NB4 (cell line): ENCODE results near the gene ADISSP.

Experiments
- DNase-seq: peaks from one replicate; pipeline ENCODE4 v3.0.0; 2010; ENCODE audit warnings: low read depth
- H3K4me3 ChIP-seq: one replicate; pipeline ENCODE4 v1.5.1; 2011; ENCODE audit warnings: mild to moderate bottlenecking, low read depth, low read length, moderate library complexity
- MYC ChIP-seq: IDR thresholded peaks from 2 replicates; pipeline ENCODE4 v1.6.1; 2011; ENCODE audit warnings: low read depth, low read length
- POLR2A ChIP-seq: IDR thresholded peaks from 2 replicates; pipeline ENCODE4 v1.6.1; 2011; ENCODE audit warnings: mild to moderate bottlenecking; ENCODE audit not compliant: insufficient read length; ENCODE audit errors: extremely low read depth
- TF ChIP-seq, protein P1 (sequence below): IDR thresholded peaks from 2 replicates; pipeline ENCODE4 v1.6.1; 2011; ENCODE audit warnings: low read depth, low read length
- TF ChIP-seq, protein P2 (sequence below): IDR thresholded peaks from one replicate; pipeline ENCODE4 v1.5.1; 2012; ENCODE audit warnings: low read depth, low read length

ADISSP gene

DNA sequence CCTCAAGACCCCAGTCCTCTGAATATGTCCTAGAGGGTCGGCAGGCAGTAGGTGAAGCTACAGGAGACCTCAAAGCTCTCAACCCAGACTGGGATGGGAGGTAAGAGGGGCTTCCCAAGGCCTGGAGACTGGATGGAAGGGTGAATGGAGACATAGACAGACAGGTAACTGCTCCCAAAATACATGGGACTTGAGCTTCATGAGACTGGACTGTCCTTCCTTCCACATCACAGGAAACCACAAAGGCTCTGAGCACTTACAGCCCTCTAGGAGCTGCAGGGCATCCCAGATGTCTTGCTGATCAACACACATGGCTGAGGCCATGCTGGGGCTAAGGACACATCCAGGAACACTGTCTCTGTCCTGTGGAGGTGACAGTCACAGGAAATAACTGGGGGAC lies 23.5 kb downstream of the ADISSP start:
- TF ChIP-seq POLR2A (no peak), MYC (no peak)
- TF ChIP-seq, protein P1, sequence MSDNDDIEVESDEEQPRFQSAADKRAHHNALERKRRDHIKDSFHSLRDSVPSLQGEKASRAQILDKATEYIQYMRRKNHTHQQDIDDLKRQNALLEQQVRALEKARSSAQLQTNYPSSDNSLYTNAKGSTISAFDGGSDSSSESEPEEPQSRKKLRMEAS: no peak
- TF ChIP-seq, protein P2, sequence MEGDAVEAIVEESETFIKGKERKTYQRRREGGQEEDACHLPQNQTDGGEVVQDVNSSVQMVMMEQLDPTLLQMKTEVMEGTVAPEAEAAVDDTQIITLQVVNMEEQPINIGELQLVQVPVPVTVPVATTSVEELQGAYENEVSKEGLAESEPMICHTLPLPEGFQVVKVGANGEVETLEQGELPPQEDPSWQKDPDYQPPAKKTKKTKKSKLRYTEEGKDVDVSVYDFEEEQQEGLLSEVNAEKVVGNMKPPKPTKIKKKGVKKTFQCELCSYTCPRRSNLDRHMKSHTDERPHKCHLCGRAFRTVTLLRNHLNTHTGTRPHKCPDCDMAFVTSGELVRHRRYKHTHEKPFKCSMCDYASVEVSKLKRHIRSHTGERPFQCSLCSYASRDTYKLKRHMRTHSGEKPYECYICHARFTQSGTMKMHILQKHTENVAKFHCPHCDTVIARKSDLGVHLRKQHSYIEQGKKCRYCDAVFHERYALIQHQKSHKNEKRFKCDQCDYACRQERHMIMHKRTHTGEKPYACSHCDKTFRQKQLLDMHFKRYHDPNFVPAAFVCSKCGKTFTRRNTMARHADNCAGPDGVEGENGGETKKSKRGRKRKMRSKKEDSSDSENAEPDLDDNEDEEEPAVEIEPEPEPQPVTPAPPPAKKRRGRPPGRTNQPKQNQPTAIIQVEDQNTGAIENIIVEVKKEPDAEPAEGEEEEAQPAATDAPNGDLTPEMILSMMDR: no peak
- no peak overlapping the region for H3K4me3 ChIP-seq
- no peak for DNase-seq

DNA sequence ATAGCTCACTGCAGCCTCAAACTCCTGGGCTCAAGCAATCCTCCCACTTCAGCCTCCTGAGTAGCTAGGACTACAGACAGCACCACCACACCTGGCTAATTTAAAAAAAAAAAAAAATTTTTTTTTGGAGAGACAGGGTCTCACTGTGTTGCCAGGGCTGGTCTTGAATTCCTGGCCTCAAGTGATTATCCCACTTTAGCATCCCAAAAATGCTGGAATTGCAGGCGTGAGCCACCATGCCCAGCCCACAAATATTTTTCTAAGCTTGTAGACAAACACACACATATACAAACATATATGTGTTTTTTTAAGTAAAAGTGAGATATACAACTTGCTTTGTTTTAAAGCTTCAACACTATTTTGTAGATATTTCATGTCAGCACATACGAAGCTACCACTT lies 24.3 kb downstream of the ADISSP start:
- H3K4me3 ChIP-seq: no peak overlapping the region
- no peak for DNase-seq
- no peak for TF ChIP-seq POLR2A
- TF ChIP-seq, protein P2: no peak
- TF ChIP-seq, protein P1: no peak
- no peak for TF ChIP-seq MYC

DNA sequence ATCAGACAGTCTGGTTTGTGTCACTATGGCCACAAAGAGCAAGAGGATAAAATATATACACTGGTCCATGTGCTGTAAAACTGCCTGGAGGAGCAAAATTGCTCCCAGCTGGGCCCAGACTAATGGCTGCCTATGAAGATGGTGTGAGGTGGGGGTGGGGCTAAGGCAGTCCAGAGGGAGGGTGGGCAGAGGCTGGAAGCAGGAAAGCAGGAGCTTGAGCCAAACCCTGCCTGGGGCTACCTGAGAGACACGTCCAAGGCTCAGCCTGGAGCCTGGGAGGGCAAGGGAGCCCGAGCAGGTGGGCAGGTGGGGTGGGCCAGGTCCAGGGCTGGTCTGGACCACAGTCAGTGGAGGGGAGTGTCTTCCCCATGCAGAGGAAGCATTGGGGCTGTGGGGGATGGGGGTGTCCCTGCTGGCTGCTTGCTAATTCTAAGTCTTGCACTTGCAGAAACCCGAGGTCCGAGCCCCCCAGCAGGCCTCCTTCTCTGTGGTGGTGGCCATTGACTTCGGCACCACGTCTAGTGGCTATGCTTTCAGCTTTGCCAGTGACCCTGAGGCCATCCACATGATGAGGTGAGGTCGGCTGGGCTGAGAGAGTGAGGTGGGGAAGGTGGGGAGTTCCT lies 25.6 kb downstream of the ADISSP start:
- TF ChIP-seq, protein P2: no peak
- TF ChIP-seq, protein P1: no peak
- TF ChIP-seq MYC (no peak), POLR2A (no peak)
- DNase-seq: no peak
- no peak overlapping the region for H3K4me3 ChIP-seq

DNA sequence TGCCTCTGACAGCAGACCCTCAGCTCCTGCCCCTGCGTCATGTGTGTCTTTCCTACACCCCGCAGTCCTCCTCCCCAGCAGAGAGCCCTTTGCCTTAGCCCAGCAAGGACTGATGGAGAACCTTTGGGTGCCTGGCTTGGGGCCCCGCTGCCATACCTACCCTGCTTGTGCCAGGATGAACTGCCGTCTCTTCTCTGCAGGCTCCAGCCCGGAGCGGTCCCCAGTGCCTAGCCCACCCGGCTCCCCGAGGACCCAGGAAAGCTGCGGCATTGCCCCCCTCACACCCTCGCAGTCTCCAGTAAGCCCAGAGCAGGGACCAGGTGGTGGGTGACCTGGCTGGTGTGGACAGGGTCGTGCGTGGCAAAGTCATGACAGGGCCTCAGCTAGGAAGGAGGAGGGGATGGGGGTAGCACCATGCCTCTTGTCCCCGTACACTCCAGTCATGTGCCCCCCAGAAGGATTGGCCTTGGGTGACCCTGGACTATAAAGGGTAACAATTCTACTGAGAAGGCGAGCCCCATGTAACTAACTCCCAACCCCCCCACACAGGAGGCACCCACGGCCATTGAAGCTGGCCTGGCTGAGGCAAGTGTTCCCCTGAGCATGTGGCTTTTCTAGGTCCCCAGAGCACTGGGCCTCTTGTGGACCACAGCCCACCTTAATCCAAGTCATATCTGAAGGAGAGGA lies 26.8 kb downstream of the ADISSP start:
- TF ChIP-seq POLR2A (no peak), MYC (no peak)
- TF ChIP-seq, protein P2: no peak
- TF ChIP-seq, protein P1: no peak
- DNase-seq: no peak
- no peak overlapping the region for H3K4me3 ChIP-seq

DNA sequence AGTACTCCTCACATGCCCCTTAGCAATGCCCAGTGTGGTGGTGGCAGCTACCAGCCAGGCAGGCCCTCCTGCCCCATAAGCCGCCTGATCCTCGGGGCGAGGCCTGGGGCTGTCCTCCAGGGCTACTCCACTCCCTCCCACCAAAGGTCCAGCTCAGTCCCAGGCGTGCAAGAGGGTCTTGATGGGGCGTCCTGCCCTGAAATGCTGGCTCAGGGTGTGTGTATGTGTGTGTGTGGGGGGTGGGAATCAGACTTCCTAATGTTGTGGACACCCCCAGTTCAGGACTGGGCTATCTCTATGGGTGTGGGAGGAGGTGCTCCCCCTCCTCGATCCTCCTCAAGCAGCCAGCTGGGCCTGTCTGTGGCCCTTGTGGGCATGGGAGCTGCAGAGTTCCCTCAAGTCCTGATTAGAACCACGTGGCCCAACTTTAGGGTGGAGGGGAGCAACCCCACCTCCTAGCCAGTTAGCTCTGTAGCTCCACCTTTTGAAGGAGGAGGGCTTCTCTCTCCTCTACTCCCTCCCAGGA lies 27.6 kb downstream of the ADISSP start:
- no peak for DNase-seq
- TF ChIP-seq POLR2A: no peak
- TF ChIP-seq, protein P1: peak; percentile 43; the same call in 1 of the 2 replicates
- H3K4me3 ChIP-seq: no peak overlapping the region

DNA sequence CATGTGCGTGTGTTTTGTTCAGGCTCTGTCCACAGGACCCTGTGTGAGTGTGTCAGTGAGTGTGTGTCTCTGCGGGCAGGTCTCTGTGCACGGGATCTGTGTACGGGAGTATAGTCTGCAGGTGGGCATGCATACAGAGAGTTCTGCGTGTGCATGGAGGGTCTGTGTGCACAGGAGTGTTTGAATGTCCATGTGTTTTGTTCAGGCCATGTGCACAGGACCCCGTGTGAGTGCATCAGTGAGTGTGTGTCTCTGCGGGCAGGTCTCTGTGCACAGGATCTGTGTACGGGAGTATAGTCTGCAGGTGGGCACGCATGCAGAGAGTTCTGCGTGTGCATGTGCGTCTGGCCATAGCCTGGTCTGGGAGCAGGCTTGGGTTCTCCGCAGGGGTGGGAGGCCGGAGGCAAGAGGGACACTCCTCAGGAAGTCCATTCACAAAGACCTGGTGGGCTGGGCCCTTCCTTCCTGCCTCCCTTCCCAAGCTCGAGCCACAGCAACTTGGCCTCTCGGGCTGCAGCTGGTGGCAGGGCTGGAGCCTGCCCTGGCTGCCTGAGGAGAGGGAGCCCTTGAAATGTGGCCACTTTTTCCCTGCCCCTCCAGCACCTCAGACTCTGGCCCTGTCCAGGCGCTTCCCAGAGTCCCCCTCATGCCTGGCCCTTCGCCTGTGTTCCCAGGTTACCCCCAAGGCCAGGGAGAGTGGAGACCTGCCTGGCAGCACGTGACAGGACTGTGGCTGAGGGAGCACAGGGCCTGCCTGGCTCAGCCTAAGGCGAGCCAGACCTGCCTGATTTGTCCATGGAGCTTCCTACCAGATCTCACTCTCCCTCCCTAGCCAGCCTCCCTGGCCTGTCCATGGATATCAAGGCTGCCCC lies 28.3 kb downstream of the ADISSP start:
- TF ChIP-seq, protein P1: peak; percentile 66
- TF ChIP-seq, protein P2: no peak

More for the DNA sequence above, 28.3 kb downstream of the ADISSP start:
- H3K4me3 ChIP-seq: no peak overlapping the region
- DNase-seq: no peak
